Measurements from ENCODE around the gene PSMB5.

GRCh38 chr14:22997676-22998323 lies 36.9 kb downstream of the PSMB5 start:
- TF ChIP-seq YY1 (IDR thresholded peaks at IDR 0.05; ENCODE audit: borderline replicate concordance in 1 of 3, control insufficient read depth in 1 of 3, extremely low read depth in 1 of 3, insufficient read depth in 3 of 3, insufficient read length in 1 of 3, insufficient replicate concordance in 2 of 3, low read depth in 1 of 3, low read length in 2 of 3), result no peak
- no peak for TF ChIP-seq ZBTB11 (CRISPR knock-in tag; IDR thresholded peaks at IDR 0.05)
- no peak for TF ChIP-seq ZNF121 (CRISPR knock-in tag; conservative IDR thresholded peaks at IDR 0.05)
- TF ChIP-seq SIN3A (IDR thresholded peaks at IDR 0.05; ENCODE audit: borderline replicate concordance in 2 of 2, control insufficient read depth in 1 of 2, low read depth in 2 of 2, low read length in 2 of 2), result no peak
- TF ChIP-seq TEAD1 (CRISPR knock-in tag; IDR thresholded peaks at IDR 0.05), result no peak
- TF ChIP-seq NONO (IDR thresholded peaks at IDR 0.05; ENCODE audit: low read depth in 2 of 2, low read length in 1 of 2), result no peak
- TF ChIP-seq MEF2D (tag; conservative IDR thresholded peaks at IDR 0.05; ENCODE audit: low read depth), result no peak
- TF ChIP-seq NR2F6 (CRISPR knock-in tag; IDR thresholded peaks at IDR 0.05), result no peak
